HFFc6 (cell line): ENCODE data around the gene DDAH1. TPM values are rescaled to one million over a fixed set of nuclear protein-coding genes. Genes with fewer than 3 reads are reported as not detected.

Experiments
- DNase-seq: peaks from one replicate; pipeline ENCODE4 v3.0.0-alpha.2; 2018
- H3K27ac Mint-ChIP-seq: 2 replicates; pipeline ENCODE4 v1.8.0; 2020; ENCODE audit warnings: mild to moderate bottlenecking, mixed read lengths
- H3K27me3 Mint-ChIP-seq: 2 replicates; pipeline ENCODE4 v1.8.0; 2021; ENCODE audit warnings: mild to moderate bottlenecking, moderate library complexity, mixed read lengths; ENCODE audit not compliant: insufficient read depth
- H3K36me3 Mint-ChIP-seq: 2 replicates; pipeline ENCODE4 v1.8.0; 2021; ENCODE audit warnings: low read depth, mixed read lengths
- H3K4me1 Mint-ChIP-seq: 2 replicates; pipeline ENCODE4 v1.8.0; 2020; ENCODE audit warnings: low read depth, mixed read lengths
- H3K4me3 Mint-ChIP-seq: 2 replicates; pipeline ENCODE4 v1.8.0; 2020; ENCODE audit warnings: mild to moderate bottlenecking, moderate library complexity, mixed read lengths
- H3K9me3 Mint-ChIP-seq: 2 replicates; pipeline ENCODE4 v1.8.0; 2020; ENCODE audit warnings: mild to moderate bottlenecking, mixed read lengths
- total RNA-seq, 6 experiments: library from RNA; stranded (reverse); fragmentation: NEBNext Ultra II Directional; extraction: Animal tissue kit (Norgen Biotek cat#: 25700); gene quantifications; 2 replicates in 1 of 6; 3 replicates in 5 of 6; pipeline ENCODE4 v1.2.3, GENCODE V29; 2021
- TF ChIP-seq, protein P1 (sequence below): fragments of 200-600 bp; sonication (generic); IDR thresholded peaks from 2 replicates; pipeline ENCODE4 v1.5.0; 2021; ENCODE audit warnings: antibody characterized with exemption, mild to moderate bottlenecking

The DDAH1 gene
- total RNA-seq, 6 experiments from 2014 or later, result 235 to 320 (median 277) TPM

DNA sequence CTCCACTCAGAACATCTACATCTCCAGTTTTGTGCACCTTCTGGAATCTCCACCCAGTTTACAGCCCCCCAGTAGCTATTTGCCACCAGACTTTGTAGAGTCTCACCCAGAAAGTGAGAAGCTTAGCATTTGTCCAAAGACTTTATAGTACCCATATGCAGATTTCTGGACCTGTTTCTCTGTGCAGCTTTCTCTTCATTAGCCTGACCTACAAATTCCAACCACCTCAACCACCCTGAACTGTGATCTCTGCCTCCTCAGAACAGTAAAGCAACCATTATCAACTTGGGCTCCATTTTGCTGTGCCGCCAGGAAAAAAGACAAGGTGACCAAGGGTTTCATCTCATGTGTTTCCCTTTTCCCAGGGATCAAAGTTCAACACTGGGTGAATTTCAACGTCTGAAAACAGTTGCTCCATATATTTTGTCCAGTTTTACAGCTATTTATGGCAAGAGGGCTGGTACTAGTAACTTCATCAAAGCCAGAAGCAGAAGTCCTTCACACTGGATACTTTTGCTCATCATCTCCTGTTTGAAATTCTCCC lies 36.5 kb upstream of the DDAH1 start:
- DNase-seq, result no peak
- Mint-ChIP-seq H3K4me1 (peaks cover 94% of the 10 kb centered on the region), H3K9me3 (no peaks in the 10 kb centered on the region; the same call in 1 of the 2 replicates)

DNA sequence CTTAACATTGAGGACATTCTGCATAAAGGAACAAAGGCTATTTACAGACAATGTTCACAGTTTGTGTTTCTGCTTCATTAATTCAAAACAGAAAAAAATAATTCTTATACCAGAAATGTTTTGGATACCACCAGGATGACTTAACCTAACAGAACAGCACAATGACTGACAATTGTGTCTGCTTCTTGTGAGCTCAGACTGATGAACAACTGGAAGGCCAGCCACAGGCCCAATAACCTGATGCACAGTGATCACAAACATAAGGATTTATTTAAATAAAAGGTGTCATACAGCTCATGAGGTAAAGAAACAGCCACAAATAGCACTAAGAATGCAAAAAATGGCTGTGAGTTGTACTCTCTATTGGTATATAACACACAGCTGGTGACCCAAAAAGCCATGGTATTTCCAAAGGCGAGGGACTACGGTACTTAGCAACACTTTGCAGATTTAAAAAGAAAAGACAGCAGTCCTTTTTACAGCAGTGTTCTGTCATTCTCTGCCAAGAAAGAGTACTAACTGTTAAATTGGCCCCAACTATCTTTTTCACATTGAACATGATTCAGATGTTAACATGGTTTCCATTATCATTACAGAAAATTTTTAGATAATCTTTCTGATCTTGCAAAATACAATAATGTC lies 32.1 kb upstream of the DDAH1 start:
- no peak for DNase-seq
- H3K27ac Mint-ChIP-seq, result peak overlapping the region; percentile 54
- H3K27me3 Mint-ChIP-seq, result peaks cover 8% of the 10 kb centered on the region
- no peak overlapping the region for H3K4me3 Mint-ChIP-seq
- TF ChIP-seq, protein P1, sequence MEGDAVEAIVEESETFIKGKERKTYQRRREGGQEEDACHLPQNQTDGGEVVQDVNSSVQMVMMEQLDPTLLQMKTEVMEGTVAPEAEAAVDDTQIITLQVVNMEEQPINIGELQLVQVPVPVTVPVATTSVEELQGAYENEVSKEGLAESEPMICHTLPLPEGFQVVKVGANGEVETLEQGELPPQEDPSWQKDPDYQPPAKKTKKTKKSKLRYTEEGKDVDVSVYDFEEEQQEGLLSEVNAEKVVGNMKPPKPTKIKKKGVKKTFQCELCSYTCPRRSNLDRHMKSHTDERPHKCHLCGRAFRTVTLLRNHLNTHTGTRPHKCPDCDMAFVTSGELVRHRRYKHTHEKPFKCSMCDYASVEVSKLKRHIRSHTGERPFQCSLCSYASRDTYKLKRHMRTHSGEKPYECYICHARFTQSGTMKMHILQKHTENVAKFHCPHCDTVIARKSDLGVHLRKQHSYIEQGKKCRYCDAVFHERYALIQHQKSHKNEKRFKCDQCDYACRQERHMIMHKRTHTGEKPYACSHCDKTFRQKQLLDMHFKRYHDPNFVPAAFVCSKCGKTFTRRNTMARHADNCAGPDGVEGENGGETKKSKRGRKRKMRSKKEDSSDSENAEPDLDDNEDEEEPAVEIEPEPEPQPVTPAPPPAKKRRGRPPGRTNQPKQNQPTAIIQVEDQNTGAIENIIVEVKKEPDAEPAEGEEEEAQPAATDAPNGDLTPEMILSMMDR, result no peak
- peaks cover 49% of the 10 kb centered on the region for H3K36me3 Mint-ChIP-seq
- no peaks in the 10 kb centered on the region for H3K9me3 Mint-ChIP-seq
- H3K4me1 Mint-ChIP-seq, result peaks cover 80% of the 10 kb centered on the region

More for the DNA sequence above, 36.5 kb upstream of the DDAH1 start:
- peaks cover 8% of the 10 kb centered on the region for H3K27me3 Mint-ChIP-seq
- H3K4me3 Mint-ChIP-seq, result peak overlapping the region; percentile 19; the same call in 1 of the 2 replicates
- TF ChIP-seq, protein P1, result no peak
- H3K27ac Mint-ChIP-seq, result peak overlapping the region; percentile 78
- peaks cover 63% of the 10 kb centered on the region for H3K36me3 Mint-ChIP-seq

DNA sequence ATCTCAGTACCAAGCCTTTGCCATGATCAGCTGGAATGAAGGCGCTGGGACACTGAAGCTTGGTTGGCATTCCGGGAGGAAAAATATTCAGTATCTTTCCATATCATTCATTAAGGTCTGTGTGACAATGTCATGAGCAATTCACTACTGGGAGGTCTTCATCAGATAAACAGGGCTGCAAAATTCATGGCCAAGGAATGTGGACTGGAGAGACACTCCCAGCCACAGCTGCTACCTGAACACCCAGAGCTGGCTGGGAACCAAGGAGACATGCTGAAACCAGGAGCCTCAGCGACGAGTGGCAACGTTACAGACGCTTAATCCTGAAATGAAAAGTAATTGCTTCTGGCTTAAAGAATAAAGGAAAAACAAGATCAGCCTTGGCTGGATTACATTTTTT lies 30.6 kb upstream of the DDAH1 start:
- H3K27me3 Mint-ChIP-seq, result peaks cover 10% of the 10 kb centered on the region
- TF ChIP-seq, protein P1, result no peak
- peak overlapping the region; percentile 88 for H3K27ac Mint-ChIP-seq
- H3K9me3 Mint-ChIP-seq, result no peaks in the 10 kb centered on the region
- H3K36me3 Mint-ChIP-seq, result peaks cover 50% of the 10 kb centered on the region
- peak; percentile 70 for DNase-seq
- peak overlapping the region; percentile 66 for H3K4me3 Mint-ChIP-seq
- H3K4me1 Mint-ChIP-seq, result peaks cover 73% of the 10 kb centered on the region

DNA sequence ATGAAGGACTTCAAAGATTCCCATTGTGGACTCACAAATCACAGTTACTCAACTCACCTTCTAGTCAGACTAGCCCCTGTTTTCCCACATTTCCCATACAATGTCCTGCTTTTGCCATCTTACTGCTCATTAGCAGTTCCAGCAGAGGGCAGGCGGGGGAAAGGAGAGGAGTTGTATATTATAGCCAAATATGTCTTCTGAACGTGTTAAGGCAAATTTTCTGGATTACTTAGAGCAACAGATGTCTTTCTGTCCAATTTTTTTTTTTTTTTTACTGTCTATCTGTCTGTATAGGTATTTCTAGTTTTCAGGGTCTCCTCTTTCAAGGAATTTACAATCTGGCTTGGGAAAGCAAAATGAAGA lies 29.9 kb upstream of the DDAH1 start:
- TF ChIP-seq, protein P1, result peak; percentile 45
- Mint-ChIP-seq H3K36me3 (peaks cover 50% of the 10 kb centered on the region), H3K27ac (peak overlapping the region; percentile 88), H3K4me3 (peak overlapping the region; percentile 66), H3K9me3 (no peaks in the 10 kb centered on the region), H3K27me3 (peaks cover 7% of the 10 kb centered on the region), H3K4me1 (peaks cover 73% of the 10 kb centered on the region)
- DNase-seq, result no peak

DNA sequence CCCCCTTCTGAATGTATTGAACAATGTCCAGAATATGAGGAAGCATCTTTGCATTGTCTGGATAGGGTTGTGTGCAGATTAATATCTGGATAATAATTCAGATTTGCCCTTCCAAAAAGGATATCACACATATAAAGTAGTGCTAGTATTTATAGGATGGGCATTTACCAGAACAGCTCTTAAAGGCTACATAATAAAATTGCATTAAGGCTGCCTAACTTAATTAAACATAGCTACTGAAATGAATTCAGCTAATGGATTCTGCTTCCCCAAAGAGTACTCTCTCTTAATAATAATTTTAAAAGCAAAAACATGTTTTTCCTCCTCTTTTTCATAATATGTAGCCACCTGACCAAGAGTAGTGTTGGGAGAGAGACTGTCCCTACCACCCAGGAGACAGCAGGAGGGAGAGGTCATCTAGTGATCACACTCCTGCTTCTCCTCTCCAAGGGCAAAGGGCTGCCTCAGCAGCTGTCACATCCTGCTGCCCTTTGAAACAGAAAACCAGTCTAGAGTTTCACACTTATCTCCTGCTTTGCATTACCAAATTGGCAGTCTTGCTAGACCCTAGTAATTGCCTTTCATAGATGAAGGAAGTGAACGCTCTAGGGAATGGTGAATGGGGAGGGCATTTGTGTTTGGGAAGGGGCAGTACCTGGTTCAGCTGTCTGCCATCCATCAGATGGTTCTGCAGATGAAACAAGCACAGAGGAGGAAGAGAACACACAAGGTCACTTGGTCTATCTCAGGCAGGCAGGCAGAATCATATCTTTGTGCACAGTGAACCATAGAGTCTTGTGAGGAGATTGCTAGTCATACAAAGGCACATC lies 29.3 kb upstream of the DDAH1 start:
- DNase-seq, result no peak
- H3K9me3 Mint-ChIP-seq, result no peaks in the 10 kb centered on the region
- peaks cover 76% of the 10 kb centered on the region for H3K4me1 Mint-ChIP-seq
- H3K27ac Mint-ChIP-seq, result peak overlapping the region; percentile 88
- peak overlapping the region; percentile 66; the same call in 1 of the 2 replicates for H3K4me3 Mint-ChIP-seq
- TF ChIP-seq, protein P1, result no peak
- H3K27me3 Mint-ChIP-seq, result peaks cover 7% of the 10 kb centered on the region
- H3K36me3 Mint-ChIP-seq, result peaks cover 54% of the 10 kb centered on the region
